HuH-7.5 (cell line): Measurements from ENCODE around the gene SLC3A2.

Source experiments
- DNase-seq: peaks from one replicate; pipeline ENCODE4 v3.0.0; 2011; ENCODE audit warnings: low spot score

SLC3A2 gene

DNA sequence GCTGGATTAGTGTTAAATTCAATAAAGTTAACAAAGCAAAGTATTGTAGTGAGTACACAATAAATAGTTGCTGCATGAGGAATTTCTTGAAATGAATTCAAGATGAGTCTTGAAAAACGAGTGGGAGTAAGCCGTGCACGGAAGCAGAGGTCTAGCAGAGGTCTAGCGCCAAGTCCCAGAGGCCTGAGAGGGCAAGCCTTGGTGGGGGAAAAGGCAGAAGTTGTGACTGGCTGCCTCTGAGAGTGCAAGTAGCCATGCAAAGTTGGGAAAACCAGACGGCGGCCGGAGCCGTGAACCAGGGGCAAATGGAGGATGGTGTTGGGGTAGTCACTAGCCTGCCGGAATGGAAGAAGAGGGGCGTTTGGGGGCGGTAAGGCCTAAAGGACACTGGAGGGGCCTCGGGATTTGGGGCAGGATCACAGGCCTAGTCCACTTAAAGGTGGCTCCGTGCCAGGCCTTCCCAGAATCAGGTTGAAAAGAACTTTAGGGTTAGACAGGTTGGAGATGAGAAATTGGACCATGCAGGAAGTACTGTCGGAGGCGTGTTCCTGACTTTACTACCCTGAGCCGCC is 379 bp upstream of the SLC3A2 start:
- DNase-seq: no peak

DNA sequence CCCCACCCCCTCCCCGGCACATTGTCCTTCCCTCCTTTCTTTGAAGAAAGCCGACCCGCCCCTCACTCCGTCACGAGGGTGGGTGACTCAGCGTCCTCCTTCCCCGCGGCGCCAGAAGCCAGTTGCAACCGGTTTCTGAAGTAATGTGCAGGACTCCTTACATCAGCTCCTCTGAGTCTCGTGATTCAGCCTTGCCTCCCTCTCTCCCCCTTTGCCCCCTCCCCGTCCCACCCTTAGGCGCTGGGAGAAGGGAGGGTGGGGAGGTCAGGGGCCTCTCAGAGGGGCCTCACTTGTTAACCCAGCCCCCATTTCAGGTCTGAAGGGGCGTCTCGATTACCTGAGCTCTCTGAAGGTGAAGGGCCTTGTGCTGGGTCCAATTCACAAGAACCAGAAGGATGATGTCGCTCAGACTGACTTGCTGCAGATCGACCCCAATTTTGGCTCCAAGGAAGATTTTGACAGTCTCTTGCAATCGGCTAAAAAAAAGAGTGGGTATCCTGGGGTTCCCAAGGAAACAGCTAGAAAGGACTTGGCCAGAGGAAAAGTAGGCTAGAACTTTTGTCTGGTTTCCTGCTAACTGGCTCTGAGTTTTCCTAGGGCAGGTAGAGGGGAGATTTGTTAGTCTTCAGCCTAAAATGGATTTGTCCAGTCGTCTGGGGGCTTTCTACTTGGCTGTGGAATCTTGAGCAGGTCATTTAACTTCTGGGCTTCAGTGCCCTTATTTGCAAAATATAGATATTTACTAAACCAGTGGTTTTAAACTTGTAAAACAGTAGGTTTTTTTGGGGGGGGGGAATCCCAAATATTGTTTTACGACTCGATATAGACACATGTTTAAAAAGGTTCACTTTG is 1.1 kb downstream of the SLC3A2 start:
- DNase-seq: peak; percentile 85

DNA sequence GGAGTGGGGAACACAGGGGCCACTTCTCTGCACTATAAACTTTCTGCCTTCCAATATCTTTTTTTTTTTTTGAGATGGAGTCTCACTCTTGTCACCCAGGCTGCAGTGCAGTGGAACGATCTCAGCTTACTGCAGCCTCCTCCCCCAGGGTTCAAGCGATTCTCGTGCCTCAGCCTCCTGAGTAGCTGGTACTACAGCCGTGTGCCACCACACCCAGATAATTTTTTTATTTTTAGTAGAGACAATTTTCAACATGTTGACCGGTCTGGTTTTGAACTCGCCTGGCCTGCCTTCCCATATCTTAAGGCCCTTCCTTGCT is 1.7 kb downstream of the SLC3A2 start:
- DNase-seq: no peak

DNA sequence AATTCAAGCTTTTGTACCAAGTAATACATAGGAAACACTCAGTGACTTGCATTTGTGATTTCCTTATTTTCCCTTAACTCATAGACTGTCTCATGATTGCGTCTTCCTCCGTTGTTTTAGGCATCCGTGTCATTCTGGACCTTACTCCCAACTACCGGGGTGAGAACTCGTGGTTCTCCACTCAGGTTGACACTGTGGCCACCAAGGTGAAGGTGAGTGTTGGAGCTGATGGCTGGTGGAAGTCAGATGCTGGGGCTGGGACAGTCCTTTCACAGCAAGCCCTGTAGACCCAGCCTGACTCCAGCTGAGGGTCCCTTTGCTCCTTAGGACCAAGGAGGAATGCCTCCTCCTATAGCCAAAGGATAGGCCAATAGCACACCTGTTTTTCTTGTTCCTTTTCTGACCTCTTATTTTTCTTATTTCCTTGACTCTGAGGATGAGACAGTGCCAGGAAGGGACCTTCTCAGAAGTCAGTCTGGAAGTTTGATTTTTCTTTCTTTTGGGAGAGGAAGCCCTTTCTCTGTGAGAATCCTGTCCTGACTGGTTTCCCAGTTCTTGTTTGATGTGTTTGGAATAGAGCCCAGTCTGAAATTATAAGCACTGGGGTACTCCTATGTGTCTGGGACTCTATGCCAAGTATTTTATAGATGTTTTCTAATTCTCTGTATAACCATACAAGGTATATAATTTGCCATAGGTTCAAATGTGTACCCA is 2.2 kb downstream of the SLC3A2 start:
- no peak for DNase-seq

DNA sequence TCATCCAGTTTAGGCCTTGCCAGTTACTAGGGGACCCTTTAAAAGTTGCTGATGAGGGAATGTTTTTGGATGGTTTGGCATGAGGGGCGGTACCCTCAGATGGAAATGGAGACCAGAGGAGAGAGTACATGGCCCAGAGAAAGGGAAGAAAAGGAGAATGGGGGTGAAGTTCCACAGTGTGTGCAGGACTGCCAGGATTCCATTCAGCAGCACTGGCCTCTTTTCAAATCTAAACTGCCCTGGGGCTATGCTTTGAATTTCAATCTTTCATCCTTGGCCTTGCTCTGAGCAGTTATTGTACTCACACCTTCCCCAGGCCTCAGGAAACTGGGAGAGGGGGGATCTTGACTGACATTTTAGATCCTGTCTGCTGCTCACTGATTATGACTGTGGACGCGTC is 3.0 kb downstream of the SLC3A2 start:
- DNase-seq: no peak

DNA sequence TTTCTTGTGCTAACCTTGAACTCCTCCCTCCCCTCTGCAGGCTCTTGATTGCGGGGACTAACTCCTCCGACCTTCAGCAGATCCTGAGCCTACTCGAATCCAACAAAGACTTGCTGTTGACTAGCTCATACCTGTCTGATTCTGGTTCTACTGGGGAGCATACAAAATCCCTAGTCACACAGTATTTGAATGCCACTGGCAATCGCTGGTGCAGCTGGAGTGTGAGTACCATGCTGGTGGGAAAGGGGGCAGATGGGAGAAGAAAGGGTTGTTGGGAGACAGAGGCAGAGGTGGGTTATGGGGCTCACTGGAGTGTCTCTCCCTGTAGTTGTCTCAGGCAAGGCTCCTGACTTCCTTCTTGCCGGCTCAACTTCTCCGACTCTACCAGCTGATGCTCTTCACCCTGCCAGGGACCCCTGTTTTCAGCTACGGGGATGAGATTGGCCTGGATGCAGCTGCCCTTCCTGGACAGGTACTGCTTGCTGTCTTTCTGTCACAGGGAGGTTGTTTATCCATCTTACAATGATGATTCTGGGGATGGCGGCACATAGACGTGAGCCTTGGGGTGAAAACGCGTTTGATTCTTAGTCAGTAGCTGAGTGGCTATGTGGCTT is 4.5 kb downstream of the SLC3A2 start:
- no peak for DNase-seq

DNA sequence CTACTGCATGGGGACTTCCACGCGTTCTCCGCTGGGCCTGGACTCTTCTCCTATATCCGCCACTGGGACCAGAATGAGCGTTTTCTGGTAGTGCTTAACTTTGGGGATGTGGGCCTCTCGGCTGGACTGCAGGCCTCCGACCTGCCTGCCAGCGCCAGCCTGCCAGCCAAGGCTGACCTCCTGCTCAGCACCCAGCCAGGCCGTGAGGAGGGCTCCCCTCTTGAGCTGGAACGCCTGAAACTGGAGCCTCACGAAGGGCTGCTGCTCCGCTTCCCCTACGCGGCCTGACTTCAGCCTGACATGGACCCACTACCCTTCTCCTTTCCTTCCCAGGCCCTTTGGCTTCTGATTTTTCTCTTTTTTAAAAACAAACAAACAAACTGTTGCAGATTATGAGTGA is 7.7 kb downstream of the SLC3A2 start:
- DNase-seq: no peak

DNA sequence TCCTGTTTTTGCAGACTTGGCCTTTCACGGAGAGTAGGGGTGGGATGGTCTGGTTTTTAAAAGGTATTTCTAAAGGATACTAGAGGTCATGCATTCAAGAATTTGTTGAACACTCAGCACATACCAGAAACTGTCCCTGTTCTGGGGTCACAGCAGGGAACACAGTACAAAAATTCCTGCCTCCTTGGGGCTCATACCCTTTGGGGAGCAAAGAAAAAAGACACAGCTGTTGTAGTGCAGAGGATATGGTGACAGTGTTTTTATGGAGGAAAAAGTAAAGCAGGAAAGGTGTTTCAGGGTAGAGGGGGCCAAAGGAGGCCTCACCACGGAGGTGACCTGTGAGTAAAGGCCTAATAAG is 8.4 kb downstream of the SLC3A2 start:
- no peak for DNase-seq

DNA sequence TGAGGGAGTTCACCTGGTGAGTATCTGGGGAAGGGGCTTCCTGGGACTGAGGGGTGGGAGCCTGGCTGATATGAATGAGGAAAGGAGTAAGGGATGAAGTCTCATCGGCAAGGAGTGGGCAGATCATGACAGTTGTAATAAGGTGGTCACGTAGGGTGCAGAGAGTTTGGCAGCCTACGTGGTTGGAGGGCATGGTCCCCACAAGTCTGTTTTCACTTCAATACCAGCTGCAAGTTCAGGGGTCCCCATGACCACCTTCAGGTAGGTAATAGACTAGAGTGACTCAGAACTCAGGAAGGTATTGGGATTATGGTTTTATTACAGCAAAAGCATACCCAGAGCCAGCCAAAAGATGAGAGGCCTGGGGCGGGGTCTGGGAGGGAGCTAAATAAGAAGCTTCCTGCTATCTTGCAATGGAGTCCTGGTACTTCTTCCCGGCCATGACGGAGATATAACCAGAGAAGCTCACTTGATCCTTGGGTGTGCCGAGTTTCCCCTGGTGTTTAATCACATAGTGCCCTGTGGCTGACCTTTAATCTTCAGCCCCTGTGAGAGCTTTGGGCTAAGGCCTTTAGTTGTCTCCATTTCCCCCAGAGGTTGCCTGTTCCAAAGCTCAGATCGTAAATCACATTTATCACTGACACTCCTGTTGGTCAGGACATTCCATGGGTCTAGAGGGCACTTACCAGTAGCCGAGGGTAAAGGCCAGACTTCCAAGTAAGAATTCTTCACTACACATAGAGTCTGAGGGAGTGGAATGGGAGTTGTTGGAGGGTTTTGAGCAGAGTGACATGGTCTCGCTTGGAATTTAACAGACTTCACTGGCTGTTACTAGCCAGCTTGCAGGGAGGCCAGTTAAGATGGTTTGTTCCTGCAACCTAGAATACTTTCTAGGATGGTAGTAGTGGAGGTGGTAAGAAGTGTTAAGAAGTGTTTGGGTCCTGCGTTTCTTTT is 9.1 kb downstream of the SLC3A2 start:
- DNase-seq: peak; percentile 73

DNA sequence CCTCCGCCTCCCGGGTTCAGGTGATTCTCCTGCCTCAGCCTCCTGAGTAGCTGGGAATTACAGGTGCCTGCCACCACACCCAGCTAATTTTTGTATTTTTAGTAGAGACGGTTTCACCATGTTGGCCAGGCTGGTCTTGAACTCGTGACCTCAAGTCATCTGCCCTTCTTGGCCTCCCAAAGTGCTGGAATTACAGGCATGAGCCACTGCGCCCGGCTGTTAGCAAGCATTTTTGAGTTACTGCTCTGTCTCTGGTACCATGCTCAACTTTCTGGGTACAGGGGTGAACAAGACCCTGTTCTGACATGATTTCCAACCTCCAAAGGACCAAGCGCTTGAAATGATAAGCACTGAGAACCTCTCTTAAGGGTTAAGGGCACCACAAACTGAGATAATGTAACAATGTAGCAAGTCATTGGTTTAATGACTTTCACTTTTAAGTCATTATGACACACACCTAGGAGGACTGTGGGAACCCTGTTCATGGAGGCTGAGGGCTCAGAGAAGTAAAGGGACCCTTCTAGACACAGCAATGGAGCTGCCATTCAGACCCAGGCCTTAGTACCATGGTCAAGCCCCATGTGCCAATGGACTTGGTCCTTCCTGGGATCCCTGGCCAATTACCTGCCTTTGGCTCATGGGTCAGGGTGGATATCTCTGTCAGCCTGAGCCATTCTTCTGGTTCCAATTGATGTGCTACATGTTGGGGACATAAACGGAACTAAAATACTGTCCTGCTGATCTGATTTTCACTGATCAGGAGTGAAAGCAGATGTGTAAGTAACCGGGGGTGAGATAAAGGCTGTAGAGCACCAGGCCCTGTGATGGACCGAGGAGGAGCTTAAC is 11.6 kb downstream of the SLC3A2 start:
- DNase-seq: no peak

DNA sequence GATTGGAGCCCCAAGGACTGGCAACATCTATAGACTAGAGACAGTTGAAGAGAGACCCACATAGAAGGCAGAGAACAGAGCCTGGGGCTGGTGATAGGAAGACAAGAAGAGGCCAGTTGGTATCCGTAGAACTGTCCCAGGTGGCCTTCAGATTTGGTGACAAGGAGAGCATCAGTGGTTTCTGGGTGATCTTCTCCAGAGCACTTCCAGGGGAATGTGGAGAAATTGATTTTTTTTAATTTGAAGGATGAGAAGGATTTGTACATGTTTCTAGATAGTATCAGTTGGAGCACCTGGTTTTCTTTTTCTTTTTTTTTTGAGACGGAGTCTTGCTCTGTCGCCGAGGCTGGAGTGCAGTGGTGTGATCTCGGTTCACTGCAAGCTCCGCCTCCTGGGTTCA is 14.8 kb downstream of the SLC3A2 start:
- no peak for DNase-seq

DNA sequence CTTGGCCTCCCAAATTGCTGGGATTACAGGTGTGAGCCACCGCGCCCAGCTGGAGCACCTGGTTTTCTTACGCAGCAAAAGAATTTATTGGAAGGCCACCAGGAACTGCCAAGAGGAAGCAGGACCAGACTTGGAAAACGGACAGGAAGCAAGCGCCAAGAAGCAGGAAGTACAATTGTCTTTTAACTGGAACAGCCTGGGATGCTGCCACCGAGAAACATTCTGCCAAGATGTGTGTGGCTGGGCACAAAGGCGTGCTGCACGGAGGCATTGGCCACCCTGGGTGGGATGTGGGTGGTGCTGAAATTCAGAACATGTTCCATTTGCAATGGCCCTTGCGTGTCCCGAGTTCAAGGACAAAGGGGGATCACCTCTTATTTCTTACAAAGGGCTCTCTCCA is 15.4 kb downstream of the SLC3A2 start:
- DNase-seq: no peak

DNA sequence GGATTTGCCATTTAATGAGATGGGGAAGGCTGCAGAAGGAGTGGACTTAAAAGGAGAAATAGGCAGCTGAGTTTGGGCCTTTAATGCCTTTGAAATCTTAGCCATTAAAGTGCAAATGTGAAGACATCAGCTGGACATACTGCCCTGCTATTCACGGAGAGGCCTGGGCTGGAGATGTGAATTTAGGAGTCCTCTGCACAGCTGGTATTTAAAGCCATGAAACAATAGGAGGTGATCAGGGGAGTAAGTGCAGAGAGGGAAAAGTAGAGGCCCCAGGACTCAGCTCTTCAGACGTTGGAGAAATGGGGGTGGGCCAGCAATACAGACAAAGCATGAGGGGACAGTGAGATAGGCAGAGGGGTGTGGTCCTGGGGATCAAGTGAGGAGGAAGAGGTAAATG is 16.6 kb downstream of the SLC3A2 start:
- DNase-seq: no peak

DNA sequence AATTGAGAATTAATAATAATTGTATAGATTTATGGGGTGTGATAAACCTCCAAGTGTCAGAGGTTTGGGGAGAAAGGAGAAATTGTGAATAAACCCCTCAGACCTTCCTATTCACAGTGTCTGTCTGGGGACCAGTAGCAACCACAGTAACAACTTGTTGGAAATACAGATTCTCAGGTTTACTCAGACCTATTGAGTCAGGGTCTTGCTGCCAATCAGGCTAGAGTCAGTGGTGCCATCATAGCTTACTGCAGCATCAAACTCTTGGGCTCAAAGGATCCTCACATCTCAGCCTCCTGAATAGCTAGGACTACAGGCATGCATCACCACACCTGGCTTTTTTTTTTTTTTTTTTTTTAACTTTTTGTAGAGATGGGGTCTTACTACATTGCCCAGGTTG is 17.3 kb downstream of the SLC3A2 start:
- no peak for DNase-seq

DNA sequence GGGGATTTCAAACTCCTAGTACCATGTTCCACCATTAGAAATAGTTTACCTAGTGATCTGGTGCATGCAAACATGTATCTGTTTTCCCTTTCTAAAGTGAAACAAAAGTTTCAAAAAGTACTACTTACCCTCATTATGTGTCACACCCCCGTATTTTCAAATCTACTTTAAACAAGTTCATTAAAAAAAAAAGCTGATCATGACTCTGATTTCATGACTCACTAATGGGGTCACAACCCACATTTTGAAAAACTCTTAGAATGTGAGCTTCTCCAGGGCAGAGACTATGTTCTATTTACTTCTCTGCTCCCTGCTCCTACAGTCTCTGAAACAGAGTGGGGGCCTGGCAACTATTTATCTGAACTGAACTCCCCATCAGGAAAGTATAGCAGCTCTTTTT is 22.2 kb downstream of the SLC3A2 start:
- no peak for DNase-seq

DNA sequence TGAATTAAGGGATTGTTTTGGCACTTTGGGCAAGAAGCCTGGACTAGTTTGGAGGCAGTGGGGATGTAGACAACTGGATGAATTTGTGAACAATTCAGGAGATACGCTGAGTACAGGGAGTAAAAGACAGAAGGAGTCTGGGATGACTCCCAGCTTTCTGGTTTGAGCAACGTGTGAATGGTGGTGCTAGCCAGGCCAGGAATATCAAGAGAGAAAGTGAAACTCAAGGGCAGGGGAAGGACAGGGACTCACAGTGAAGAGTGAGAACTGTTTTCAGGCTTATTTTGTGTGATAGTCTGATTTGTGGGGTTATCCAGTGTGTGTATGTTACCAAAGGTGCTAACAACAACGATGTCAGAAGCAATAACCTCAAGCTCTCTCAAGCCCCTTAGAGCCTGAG is 24.6 kb downstream of the SLC3A2 start:
- DNase-seq: no peak

DNA sequence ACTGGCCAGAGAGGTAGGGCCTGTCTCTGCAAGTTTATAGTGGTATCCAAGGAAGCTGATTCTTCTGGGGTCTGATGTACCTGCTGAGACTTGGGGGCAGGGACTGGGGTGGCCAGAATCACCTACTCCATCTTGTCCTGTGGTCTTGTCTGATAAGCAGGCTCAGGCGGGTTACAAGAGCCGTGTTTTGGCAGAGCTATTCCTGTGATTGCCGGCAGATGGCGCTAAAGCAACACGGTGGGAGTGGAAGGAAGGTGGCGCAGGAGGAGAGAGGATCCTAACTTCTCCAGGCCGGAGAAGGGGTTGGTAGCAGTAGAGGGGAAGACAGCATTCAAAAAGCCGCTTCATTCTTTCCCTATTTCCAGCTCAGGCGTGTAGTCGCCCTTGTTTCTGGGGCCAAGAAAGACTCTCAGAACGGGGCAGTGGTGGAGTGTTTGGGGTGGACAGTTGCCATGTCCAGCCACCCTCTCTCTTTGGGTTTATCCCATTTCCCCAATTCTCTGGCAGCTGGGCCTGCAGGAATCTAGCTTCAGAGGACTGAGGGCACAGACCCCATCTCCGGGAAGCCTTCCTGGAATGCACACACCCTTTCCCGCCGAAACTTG is 25.3 kb downstream of the SLC3A2 start:
- DNase-seq: peak; percentile 87

DNA sequence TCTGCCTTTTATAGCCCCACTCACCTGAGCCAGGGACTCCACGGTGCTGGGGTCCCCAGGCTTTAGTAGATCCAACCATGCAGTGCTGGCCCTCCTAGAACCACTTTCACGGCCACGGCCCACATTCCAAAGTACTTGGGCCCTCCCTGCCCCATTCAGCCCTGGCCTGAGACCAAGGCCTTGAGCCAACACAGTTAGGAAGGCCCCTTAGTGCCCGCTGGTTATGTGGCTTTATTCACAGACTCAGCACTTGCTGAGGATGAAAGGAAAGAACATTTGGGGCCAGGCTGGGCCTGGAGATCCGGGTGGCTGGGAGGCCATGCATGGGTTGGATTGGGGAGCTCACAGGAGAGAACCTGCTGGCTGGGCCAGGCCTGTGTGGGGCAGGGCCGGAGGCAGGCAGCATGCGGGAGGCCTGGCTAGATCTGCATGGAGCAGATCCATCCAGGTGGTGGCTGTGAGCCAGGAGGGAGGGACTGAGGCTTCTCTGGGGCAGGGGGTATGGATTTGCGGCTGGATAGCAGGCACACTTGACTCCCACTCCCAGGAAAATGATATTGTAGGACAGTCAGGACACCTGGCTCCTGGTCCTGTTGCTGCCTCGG is 27.9 kb downstream of the SLC3A2 start:
- DNase-seq: no peak

DNA sequence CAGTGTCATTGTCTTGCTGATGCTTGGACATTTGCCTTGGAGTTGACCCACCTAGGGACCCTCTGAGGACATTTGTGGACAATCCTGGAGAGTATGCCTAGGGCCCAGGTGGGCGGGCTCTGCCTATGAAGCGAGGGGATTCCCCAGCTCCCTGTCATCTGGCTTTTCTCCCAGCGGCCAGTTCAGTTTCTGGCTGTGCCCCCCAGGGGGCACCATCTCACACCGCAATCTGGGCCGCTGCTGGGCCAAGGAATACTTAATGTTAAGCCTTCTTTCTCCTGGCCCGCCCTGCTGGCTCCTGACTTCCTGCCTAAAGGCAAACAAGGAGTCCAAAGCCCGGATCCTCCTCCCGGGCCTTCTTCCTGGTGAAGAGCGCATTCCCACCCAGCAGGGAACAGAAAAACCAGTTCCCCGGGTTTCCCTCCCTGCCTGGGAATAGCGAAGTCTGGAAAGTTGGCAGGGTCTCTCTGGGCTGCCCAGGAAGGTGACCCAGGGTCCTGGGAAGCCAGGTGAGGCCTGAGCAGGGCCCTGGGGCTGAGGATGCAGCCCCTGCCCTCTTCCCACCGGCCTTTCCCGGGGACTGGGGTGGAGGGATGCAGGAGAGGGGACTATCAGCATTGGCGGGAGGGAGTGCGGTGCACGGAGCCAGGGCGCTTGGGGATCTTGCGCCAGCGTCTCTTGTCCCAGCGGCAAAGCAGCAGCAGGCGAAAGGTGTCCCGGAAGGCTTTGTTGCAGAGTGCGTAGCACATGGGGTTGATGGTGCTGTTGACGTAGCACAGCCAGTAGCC is 28.6 kb downstream of the SLC3A2 start:
- peak; percentile 81 for DNase-seq
